PC-9 (cell line): ENCODE data around the gene ZC3H8. TPM values are rescaled to one million over a fixed set of nuclear protein-coding genes. Genes with fewer than 3 reads are reported as not detected.

ENCODE experiments used
- BruUV-seq: library from RNA; stranded (reverse); fragments of 400-500 nt; replicated peaks from 2 replicates; lab custom pipeline; 2021; lab: Mats Ljungman, UMichigan
- CTCF ChIA-PET: fragments of 300-600 bp; sonication (Branson Sonifier 250); formaldehyde crosslinking; loops from one replicate; lab custom pipeline; 2022; ENCODE audit warnings: antibody characterized with exemption; lab: Charles Lee
- POLR2A ChIA-PET: fragments of 300-600 bp; sonication (Branson Sonifier 250); formaldehyde crosslinking; loops from one replicate; lab custom pipeline; 2022; ENCODE audit warnings: antibody characterized with exemption; ENCODE audit not compliant: unreplicated experiment; lab: Charles Lee
- DNase-seq, 2 experiments: peaks; one replicate each; pipeline versions ENCODE4 v3.0.0 to v3.0.0-alpha.2; 2015 to 2022; ENCODE audit warnings: mixed read lengths in 1 of 2
- H2AFZ ChIP-seq: fragments of 200-600 bp; sonication (generic); 2 replicates; pipeline ENCODE4 v1.8.1; 2017; ENCODE audit warnings: antibody characterized with exemption
- H3F3A ChIP-seq: fragments of 200-600 bp; sonication (generic); 2 replicates; pipeline ENCODE4 v1.8.1; 2017; ENCODE audit warnings: antibody characterized with exemption, mild to moderate bottlenecking, low read depth; ENCODE audit not compliant: insufficient read depth
- H3K27ac ChIP-seq: fragments of 200-600 bp; sonication (generic); 2 replicates; pipeline ENCODE4 v1.6.1; 2016; ENCODE audit warnings: mixed run types
- H3K27me3 ChIP-seq: fragments of 200-600 bp; sonication (generic); 2 replicates; pipeline ENCODE4 v1.6.1; 2016; ENCODE audit warnings: low read depth, mixed run types; ENCODE audit not compliant: insufficient read depth
- H3K36me3 ChIP-seq: fragments of 200-600 bp; sonication (generic); 2 replicates; pipeline ENCODE4 v1.6.1; 2016; ENCODE audit warnings: low read depth, mixed run types
- H3K4me1 ChIP-seq: fragments of 200-600 bp; sonication (generic); replicated peaks from 2 replicates; pipeline ENCODE4 v1.6.1; 2016; ENCODE audit warnings: mixed run types; ENCODE audit not compliant: insufficient read depth
- H3K4me2 ChIP-seq: fragments of 200-600 bp; sonication (generic); 2 replicates; pipeline ENCODE4 v1.6.1; 2017; ENCODE audit warnings: mixed run types
- H3K4me3 ChIP-seq: fragments of 200-600 bp; sonication (generic); 2 replicates; pipeline ENCODE4 v1.6.1; 2016; ENCODE audit warnings: mixed run types
- H3K79me2 ChIP-seq: fragments of 200-600 bp; sonication (generic); 2 replicates; pipeline ENCODE4 v1.6.1; 2017; ENCODE audit warnings: low read depth, mixed run types
- H3K9me2 ChIP-seq: fragments of 200-600 bp; sonication (generic); 2 replicates; pipeline ENCODE4 v1.8.1; 2017; ENCODE audit warnings: mild to moderate bottlenecking; ENCODE audit not compliant: insufficient read depth
- H3K9me3 ChIP-seq: fragments of 200-600 bp; sonication (generic); 2 replicates; pipeline ENCODE4 v1.8.1; 2016; ENCODE audit warnings: low read depth; ENCODE audit not compliant: insufficient read depth
- H4K20me1 ChIP-seq: fragments of 200-600 bp; sonication (generic); 2 replicates; pipeline ENCODE4 v1.8.1; 2017; ENCODE audit not compliant: insufficient read depth
- CTCF ChIP-seq: fragments of 200-600 bp; sonication (generic); conservative IDR thresholded peaks from 2 replicates; pipeline ENCODE4 v1.6.1; 2017; ENCODE audit warnings: mixed run types, antibody characterized with exemption, mild to moderate bottlenecking, moderate library complexity
- EZH2 ChIP-seq: fragments of 200-600 bp; sonication (generic); IDR thresholded peaks from 2 replicates; pipeline ENCODE4 v1.8.0; 2017; ENCODE audit warnings: antibody characterized with exemption, low read depth
- intact Hi-C: fragments of 100-400 bp; cut with micrococcal nuclease; formaldehyde crosslinking; loops from one replicate; pipeline ENCODE4 v1.10.0; 2022; ENCODE audit not compliant: unreplicated experiment
- total RNA-seq: library from RNA; stranded (reverse); gene quantifications from 2 replicates; pipeline ENCODE4 v1.2.3, GENCODE V29; 2021

ZC3H8 gene
- total RNA-seq, 1 experiment from 2014 or later, result 8.6 TPM

- Histone ChIP-seq H3K4me2 (peak overlapping the region; percentile 79; the same call in 1 of the 2 replicates), H3K9me2 (no peaks in the 10 kb centered on the region), H2AFZ (no peak overlapping the region), H3F3A (0 out of 2 replicates have a peak, but pooled peaks cover 4% of the 10 kb centered on the region), H3K9me3 (no peaks in the 10 kb centered on the region), H3K4me1 (peaks cover 7% of the 10 kb centered on the region; the same call in 1 of the 2 replicates), H3K79me2 (peaks cover 16% of the 10 kb centered on the region; the same call in 1 of the 2 replicates), H3K27me3 (no peaks in the 10 kb centered on the region), H4K20me1 (no peaks in the 10 kb centered on the region), H3K4me3 (no peak overlapping the region), H3K27ac (no peak overlapping the region), H3K36me3 (no peaks in the 10 kb centered on the region)
- POLR2A ChIA-PET, result no interaction called here
- no peak for TF ChIP-seq CTCF
- no peak for TF ChIP-seq EZH2
- no TSS peak for BruUV-seq
- intact Hi-C loops, result loop anchor here (5.0 to 10.0 kb wide), 2 partner anchors 205 to 447 kb away; partner anchors contain the start of genes NT5DC4 and TTL
- CTCF ChIA-PET, result no interaction called here
- no peak for DNase-seq
Observed at GRCh38 chr2:112277596-112278220, 22.9 kb upstream of the ZC3H8 start.

- Histone ChIP-seq H3K4me1 (peaks cover 7% of the 10 kb centered on the region; the same call in 1 of the 2 replicates), H3K4me2 (peak overlapping the region; percentile 79), H3K27ac (no peak overlapping the region), H3K9me3 (no peaks in the 10 kb centered on the region), H3K9me2 (no peaks in the 10 kb centered on the region), H3K4me3 (peak overlapping the region; percentile 98), H3K27me3 (no peaks in the 10 kb centered on the region), H4K20me1 (no peaks in the 10 kb centered on the region), H3K79me2 (peaks cover 16% of the 10 kb centered on the region; the same call in 1 of the 2 replicates), H3F3A (0 out of 2 replicates have a peak, but pooled peaks cover 4% of the 10 kb centered on the region), H3K36me3 (no peaks in the 10 kb centered on the region), H2AFZ (no peak overlapping the region)
- TF ChIP-seq CTCF, result no peak
- POLR2A ChIA-PET, result no interaction called here
- no TSS peak for BruUV-seq
- intact Hi-C loops, result loop anchor here (5.0 to 10.0 kb wide), 2 partner anchors 205 to 448 kb away; partner anchors contain the start of genes NT5DC4 and TTL
- no peak for DNase-seq
- CTCF ChIA-PET, result no interaction called here
Observed at GRCh38 chr2:112276954-112277353, 22.1 kb upstream of the ZC3H8 start.

GRCh38 chr2:112275887-112276773 lies 21.3 kb upstream of the ZC3H8 start:
- H3K4me3 ChIP-seq, result peak overlapping the region; percentile 98
- CTCF ChIA-PET, result no interaction called here
- 0 out of 2 replicates have a peak, but pooled peaks cover 4% of the 10 kb centered on the region for H3F3A ChIP-seq
- H3K9me2 ChIP-seq, result no peaks in the 10 kb centered on the region
- DNase-seq, result peak; percentile 61 to 76
- H3K36me3 ChIP-seq, result no peaks in the 10 kb centered on the region
- H3K4me2 ChIP-seq, result peak overlapping the region; percentile 79
- POLR2A ChIA-PET, result no interaction called here
- peaks cover 16% of the 10 kb centered on the region; the same call in 1 of the 2 replicates for H3K79me2 ChIP-seq
- TF ChIP-seq CTCF, result no peak
- no peak for TF ChIP-seq EZH2
- peak overlapping the region; percentile 99 for H3K27ac ChIP-seq
- peak overlapping the region; percentile 98 for H2AFZ ChIP-seq
- intact Hi-C loops, result loop anchor here (5.0 to 10.0 kb wide), 2 partner anchors 206 to 449 kb away; partner anchors contain the start of genes NT5DC4 and TTL
- no peaks in the 10 kb centered on the region for H4K20me1 ChIP-seq
- H3K4me1 ChIP-seq, result peaks cover 7% of the 10 kb centered on the region; the same call in 1 of the 2 replicates
- TSS peak; percentile 71 for BruUV-seq
- no peaks in the 10 kb centered on the region for H3K9me3 ChIP-seq
- no peaks in the 10 kb centered on the region for H3K27me3 ChIP-seq
